Right lobe of liver (tissue), 6 donors: Measurements from ENCODE around the gene CRIP1. TPM values are rescaled to one million over a fixed set of nuclear protein-coding genes. Genes with fewer than 3 reads are reported as not detected.
A peak's percentile ranks its signal among the peaks of the same experiment; 100 is the strongest.

ENCODE experiments used
- ATAC-seq, 4 donors: fragments of 200-7000 bp; cut with Tn5 transposase; one replicate each; pipeline ENCODE4 v1.9.1; 2020; ENCODE audit warnings: mild to moderate bottlenecking in 4 of 4, moderate library complexity in 4 of 4
- DNase-seq, 3 donors: peaks; one replicate each; pipeline ENCODE4 v3.0.0-alpha.2; 2020
- H3K27ac ChIP-seq, 3 donors: fragments of 200-600 bp; one replicate each; pipeline ENCODE4 v1.8.0; 2022
- H3K27me3 ChIP-seq, 2 donors: fragments of 200-600 bp; one replicate each; pipeline ENCODE4 v1.8.0; 2022
- H3K36me3 ChIP-seq, 4 donors: fragments of 200-600 bp; sonication (generic) in 1 of 4; one replicate each; pipeline versions ENCODE4 v1.5.1 to v1.8.0; 2017 to 2022; ENCODE audit warnings: control low read depth in 1 of 4
- H3K4me1 ChIP-seq, 4 donors: fragments of 200-600 bp; sonication (generic) in 1 of 4; one replicate each; pipeline versions ENCODE4 v1.5.1 to v1.8.0; 2017 to 2022; ENCODE audit warnings: control low read depth in 1 of 4
- H3K4me3 ChIP-seq, 3 donors: fragments of 200-600 bp; one replicate each; pipeline ENCODE4 v1.8.0; 2022
- H3K9me3 ChIP-seq, 4 donors: fragments of 200-600 bp; sonication (generic) in 1 of 4; one replicate each; pipeline versions ENCODE4 v1.5.1 to v1.8.0; 2017 to 2022; ENCODE audit warnings: control low read depth in 1 of 4
- CTCF ChIP-seq, 4 donors: fragments of 200-600 bp in 3 of 4; fragments of 450-650 bp in 1 of 4; IDR thresholded peaks; one replicate each; pipeline versions ENCODE4 v1.5.1 to v1.8.0; 2016 to 2022; ENCODE audit warnings: antibody characterized with exemption in 4 of 4, mild to moderate bottlenecking in 2 of 4
- POLR2A ChIP-seq: fragments of 450-650 bp; IDR thresholded peaks from one replicate; pipeline ENCODE4 v1.6.1; 2017; ENCODE audit warnings: antibody characterized with exemption, mild to moderate bottlenecking
- WGBS: methylation state at CpG from one replicate; pipeline ENCODE4 v1.1.6; 2018; ENCODE audit warnings: low coverage, low lambda C conversion rate; ENCODE audit not compliant: insufficient coverage; ENCODE audit errors: missing lambda C conversion rate; 5-methylcytosine and 5-hydroxymethylcytosine counted together
- intact Hi-C, 2 donors: fragments of 100-400 bp; cut with DNase I; formaldehyde crosslinking; loops; one replicate each; pipeline versions ENCODE4 v1.11.2 to v1.14.1; 2022
- long read RNA-seq: library from polyadenylated mRNA; unstranded; transcript quantifications from one replicate; pipeline ENCODE4 v2.0.0, GENCODE V29; 2019
- total RNA-seq, 6 experiments: library from RNA; depleted of rRNA in 2 of 6; stranded (reverse); fragments of >200 nt in 2 of 6; fragmentation: NEBNext Ultra II Directional in 3 of 6; extraction: Animal tissue kit (Norgen Biotek cat#: 25700) in 3 of 6; gene quantifications; one replicate each; pipeline versions ENCODE4 v1.1.0 to v1.2.4, GENCODE V29; 2016 to 2023
- donor health status: DM: no; HTN: yes; CAD: no.
- donor health status: DM: no; HTN: no; CAD: no.
- donor health status: DM: no; HTN: no; CAD: no.
- donor health status: DM: no; HTN: yes; CAD: no.
- donor health status: DM: no; HTN: yes; CAD: no.

Gene CRIP1
- 1 to 10 TPM in 5 of 6 experiments, under 1 TPM in 1; 0.79 to 5.4 (median 2.7) TPM for total RNA-seq
- long read RNA-seq, partial matches to known transcripts: 0 of 2 reads
- long read RNA-seq, other reads (novel, unspliced or antisense): 0 of 2 reads

GRCh38 chr14:105486163-105486973, at the start of gene CRIP1:
Gene CRIP1 (plus strand): TSS chr14:105486886. CDS start chr14:105487260, 374 bp downstream.
- WGBS: 14% methylated on average over 11 of the region's 56 CpGs
- Histone ChIP-seq H3K4me1 (peaks cover 0 to 22% (median 9%) of the 10 kb centered on the region in 4 donors), H3K36me3 (no peaks in the 10 kb centered on the region), H3K27ac (peak within 1 kb of the TSS in 2 of 3 donors; percentile 20 to 43), H3K4me3 (peak within 1 kb of the TSS; percentile 14 to 40 (median 14)), H3K27me3 (no peaks in the 10 kb centered on the region), H3K9me3 (no peaks in the 10 kb centered on the region)
- ATAC-seq (no peak), DNase-seq (no peak)
- no peak for TF ChIP-seq POLR2A
- TF ChIP-seq CTCF (IDR thresholded peaks at IDR 0.05): no peak
- intact Hi-C loops: loop anchor here in 1 of 2 donors (5.0 kb wide), 1 partner anchor 119 kb away; no protein-coding TSS in a partner anchor

GRCh38 chr14:105436891-105437722, 49.6 kb upstream of the CRIP1 start:
- Histone ChIP-seq H3K36me3 (no peaks in the 10 kb centered on the region), H3K27me3 (no peaks in the 10 kb centered on the region), H3K4me1 (peaks cover 0 to 18% (median 9%) of the 10 kb centered on the region in 4 donors), H3K4me3 (no peak overlapping the region), H3K27ac (no peak overlapping the region), H3K9me3 (no peaks in the 10 kb centered on the region)
- DNase-seq: peak in 1 of 3 donors; percentile 42
- intact Hi-C loops: no loop called here
- 93% methylated on average over 9 of the region's 31 CpGs for WGBS
- no peak for ATAC-seq
- TF ChIP-seq POLR2A: no peak
- no peak for TF ChIP-seq CTCF (IDR thresholded peaks at IDR 0.05)

- Histone ChIP-seq H3K27ac (no peak overlapping the region), H3K4me3 (no peak overlapping the region), H3K27me3 (no peaks in the 10 kb centered on the region), H3K9me3 (no peaks in the 10 kb centered on the region), H3K36me3 (no peaks in the 10 kb centered on the region), H3K4me1 (peaks cover 0 to 10% (median 5%) of the 10 kb centered on the region in 4 donors)
- WGBS: no CpG with 5 or more reads among the region's 18 CpGs
- intact Hi-C loops: no loop called here
- no peak for TF ChIP-seq POLR2A
- no peak for TF ChIP-seq CTCF (IDR thresholded peaks at IDR 0.05)
- ATAC-seq: no peak
- no peak for DNase-seq
Observed at GRCh38 chr14:105437723-105438500, 48.8 kb upstream of the CRIP1 start.

GRCh38 chr14:105439179-105439578, 47.5 kb upstream of the CRIP1 start:
- peak in 1 of 4 donors; percentile 19 for ATAC-seq
- 89% methylated on average over 5 of the region's 11 CpGs for WGBS
- no peaks in the 10 kb centered on the region for H3K27me3 ChIP-seq
- no peaks in the 10 kb centered on the region for H3K9me3 ChIP-seq
- H3K4me1 ChIP-seq: peaks cover 0 to 4% (median 0%) of the 10 kb centered on the region in 4 donors
- DNase-seq: no peak
- no peak overlapping the region for H3K4me3 ChIP-seq
- H3K36me3 ChIP-seq: no peaks in the 10 kb centered on the region
- H3K27ac ChIP-seq: no peak overlapping the region
- no peak for TF ChIP-seq POLR2A
- no peak for TF ChIP-seq CTCF (IDR thresholded peaks at IDR 0.05)
- intact Hi-C loops: no loop called here
